Measurements from ENCODE around the gene PPT2.

PPT2 gene, protein sequence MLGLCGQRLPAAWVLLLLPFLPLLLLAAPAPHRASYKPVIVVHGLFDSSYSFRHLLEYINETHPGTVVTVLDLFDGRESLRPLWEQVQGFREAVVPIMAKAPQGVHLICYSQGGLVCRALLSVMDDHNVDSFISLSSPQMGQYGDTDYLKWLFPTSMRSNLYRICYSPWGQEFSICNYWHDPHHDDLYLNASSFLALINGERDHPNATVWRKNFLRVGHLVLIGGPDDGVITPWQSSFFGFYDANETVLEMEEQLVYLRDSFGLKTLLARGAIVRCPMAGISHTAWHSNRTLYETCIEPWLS
- total RNA-seq, result 2.6 to 3.9 (median 3.7) reads per million in 3 experiments

DNA sequence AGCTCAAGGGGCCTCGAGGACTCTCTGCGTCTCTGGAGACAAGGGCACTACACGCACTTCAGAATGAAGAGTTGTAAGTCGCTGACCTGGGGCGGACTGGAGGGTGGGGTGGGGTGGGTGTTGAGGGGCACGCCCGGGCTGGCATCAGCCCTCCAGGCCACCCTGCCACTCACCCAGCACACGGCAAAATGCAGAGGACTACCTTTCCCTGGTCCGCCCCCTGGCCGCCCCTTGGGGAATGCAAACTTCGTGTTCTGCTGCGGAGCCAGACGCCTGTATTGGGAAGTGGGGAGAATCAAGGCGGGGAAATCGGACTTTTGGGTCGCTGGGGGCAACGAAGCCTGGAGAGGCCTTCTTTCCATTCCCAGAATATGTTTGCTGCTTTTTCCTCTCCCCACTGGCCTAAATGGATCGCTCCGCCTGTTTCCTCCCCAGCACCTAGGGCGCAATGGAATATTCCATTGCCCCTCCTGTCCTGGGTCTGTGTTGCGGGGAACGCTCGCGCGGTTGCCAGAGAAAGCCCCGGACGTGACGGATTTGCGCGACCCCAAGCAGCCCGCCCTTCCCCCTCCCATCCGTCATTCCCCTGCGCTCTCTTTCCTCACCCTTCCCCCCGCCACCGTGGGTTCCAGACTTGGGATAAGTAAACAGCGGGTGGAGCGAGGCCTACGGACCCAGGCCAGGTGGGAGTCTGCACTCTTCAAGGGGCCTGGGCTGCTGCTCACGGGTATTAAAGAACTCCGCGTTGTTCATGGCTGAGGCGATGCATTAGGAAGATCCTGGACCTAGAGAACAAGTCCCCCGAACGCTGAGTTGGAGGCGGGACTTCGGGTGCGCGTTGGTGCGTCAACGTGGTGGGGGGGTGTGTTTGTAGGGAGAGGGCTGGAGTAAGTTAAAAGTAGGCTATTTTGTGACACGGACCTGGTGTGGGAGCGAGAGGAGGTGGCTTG lies at the start of gene PPT2:
Gene PPT2, plus strand, starts transcription at position 578 of the 950 bp plus-strand sequence. CDS start 454 bp downstream, outside the sequence.
- DNase-seq, result peak; percentile 70

DNA sequence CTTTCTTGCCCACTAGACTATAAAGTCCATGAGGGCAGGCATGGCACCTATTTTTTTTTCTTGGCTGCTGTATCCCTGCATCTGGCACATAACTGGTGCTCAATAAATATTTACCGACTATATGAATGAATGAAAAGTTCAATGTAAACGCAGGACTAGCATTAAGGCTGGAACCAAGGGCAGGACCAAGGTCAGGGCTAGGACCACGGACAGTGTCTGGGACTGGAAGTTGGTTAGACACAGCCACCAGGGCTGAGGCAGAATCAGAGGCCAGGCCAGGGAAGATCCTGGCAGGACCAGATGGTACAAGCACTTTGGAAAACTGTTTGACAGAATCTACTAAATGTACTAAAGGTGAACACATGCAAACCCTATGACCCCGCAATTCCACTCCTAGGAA lies 48.5 kb upstream of the PPT2 start:
- no peak for DNase-seq

DNA sequence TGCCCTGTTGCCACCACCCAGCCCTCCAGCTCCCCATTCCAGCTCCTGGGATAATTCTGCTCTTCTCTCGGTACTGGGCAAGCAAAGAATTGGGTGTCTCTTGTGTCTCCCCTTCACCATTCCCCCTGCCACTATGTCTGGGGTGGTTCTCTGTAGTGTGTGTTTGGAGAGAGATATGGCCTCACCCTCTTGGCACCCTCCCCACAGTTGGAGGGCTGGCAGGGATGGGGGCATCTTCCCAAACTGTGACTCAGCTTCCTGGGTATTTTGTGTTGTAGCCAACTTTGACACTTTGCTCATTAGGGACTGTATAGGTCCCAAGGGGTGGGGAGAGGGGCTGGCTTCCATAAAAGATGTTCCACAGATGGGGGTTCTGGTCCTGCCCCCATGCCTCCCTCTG lies 46.5 kb upstream of the PPT2 start:
- DNase-seq, result no peak

DNA sequence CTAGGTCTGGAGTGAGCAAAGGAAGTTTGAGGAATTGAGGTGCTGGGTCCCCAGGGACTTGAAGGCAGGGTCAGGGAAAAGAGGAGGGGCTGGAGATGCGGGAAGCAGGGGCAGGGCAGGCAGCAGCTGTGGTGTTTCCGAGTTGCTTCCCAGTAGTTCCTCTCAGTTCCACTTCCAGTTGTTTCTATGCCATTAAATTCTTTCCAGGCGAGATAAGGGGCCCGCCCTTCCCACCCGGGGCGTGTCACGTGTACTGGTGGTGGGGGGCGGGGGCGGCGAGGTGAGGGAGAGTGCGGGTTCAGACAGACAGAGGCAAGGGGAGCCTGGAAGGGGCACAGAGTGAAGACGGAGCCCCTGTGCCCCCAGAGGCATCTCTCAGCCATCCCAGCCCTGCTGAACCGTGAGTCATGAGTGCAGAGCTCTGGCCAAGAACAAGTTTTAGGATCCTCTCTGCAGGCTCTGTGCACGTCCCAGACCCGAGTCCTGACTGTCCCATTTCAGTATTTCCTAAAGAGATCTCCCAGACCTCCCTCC lies 45.8 kb upstream of the PPT2 start:
- no peak for DNase-seq

DNA sequence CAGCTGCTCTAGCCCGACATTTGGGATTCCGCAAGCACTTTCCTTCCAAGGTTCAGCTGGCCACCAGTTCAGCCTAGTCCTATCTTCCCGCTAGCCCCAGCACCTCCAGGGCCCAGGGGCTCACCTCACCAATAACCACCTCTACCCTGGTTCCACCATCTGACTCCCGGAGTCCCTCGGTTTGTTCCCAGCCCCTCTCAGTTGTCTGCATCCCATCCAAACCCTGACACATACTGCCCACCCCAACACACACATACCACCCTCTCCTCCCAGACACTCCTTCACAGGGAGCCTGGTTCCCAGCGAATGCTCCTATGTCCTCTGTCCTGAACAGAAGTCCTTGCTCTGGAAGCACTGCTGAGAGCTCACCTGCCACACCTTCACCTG lies 45.2 kb upstream of the PPT2 start:
- no peak for DNase-seq

DNA sequence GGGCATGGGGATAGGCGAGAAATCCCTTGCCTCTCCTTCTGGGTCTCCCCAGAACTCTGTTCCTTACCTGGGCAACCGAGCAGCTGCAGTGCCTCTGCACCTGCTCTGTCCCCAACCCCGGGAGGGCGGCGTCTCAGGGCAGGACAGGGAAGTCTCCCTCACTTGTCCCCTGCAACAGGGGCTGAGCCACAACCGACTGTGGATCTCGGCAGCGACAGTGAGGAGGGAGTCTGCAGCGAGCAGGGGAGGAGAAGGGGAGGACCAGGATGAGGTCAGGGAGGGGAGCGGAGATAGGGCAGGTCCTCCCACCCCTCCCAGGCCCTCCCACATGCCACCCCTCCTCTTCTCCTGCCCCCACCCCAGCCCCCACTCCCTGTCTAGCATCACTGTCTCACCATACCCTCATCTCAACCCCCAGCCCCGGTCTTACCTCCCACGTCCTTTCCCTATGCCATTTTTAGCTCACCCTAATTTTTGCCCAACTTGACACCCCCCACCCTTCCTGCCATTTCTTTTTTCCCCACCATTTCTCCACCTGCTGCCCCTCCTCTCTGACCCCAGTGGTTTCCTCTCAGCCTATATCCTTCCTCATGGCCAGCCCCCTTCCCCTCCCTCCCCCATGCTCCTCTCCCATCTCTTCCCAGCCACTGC lies 44.7 kb upstream of the PPT2 start, which contains the start of gene TNXB:
Gene TNXB, minus strand, starts transcription at position 225 of the 651 bp plus-strand sequence. CDS start 11,140 bp downstream, outside the sequence.
- no peak for DNase-seq

DNA sequence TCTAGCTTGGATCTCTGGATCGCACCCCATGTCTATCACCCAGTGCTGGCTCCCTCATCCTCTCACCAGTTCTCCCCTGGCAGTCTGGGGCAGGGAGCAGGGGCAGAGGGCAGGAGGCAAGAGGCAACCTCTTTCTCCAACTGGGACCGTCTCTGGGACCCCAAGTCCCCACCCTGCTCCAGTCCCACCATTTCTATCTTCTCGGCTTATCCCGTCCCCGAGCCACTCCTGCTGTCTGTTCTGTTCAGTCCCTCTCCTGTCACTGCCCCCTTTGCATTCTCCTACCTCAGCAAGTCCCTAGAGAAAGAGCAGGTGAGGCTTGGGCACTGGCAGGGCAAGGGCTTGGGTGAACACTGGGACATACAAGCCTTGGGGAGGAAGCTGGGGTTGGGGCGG lies 44.2 kb upstream of the PPT2 start:
- no peak for DNase-seq

DNA sequence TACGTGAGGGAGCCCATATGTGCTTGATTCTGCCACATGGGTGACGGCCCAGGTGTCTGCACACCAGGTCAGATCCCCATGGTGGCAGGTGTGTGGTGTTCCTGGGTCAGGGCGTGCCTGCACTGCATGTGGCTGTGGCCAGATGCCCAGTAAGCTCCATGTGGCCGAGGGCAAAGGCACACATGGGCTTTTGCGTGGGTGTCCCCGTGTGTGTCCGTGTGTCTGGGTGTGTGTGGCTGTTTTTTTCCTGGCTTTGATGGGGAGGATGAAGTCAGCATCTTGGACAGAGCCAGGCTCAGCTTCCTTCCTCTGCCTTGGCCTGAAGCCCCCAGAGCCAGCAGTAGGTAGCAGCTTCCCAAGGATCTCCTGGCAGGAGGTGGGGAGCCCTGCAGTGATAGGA lies 43.3 kb upstream of the PPT2 start:
- no peak for DNase-seq

DNA sequence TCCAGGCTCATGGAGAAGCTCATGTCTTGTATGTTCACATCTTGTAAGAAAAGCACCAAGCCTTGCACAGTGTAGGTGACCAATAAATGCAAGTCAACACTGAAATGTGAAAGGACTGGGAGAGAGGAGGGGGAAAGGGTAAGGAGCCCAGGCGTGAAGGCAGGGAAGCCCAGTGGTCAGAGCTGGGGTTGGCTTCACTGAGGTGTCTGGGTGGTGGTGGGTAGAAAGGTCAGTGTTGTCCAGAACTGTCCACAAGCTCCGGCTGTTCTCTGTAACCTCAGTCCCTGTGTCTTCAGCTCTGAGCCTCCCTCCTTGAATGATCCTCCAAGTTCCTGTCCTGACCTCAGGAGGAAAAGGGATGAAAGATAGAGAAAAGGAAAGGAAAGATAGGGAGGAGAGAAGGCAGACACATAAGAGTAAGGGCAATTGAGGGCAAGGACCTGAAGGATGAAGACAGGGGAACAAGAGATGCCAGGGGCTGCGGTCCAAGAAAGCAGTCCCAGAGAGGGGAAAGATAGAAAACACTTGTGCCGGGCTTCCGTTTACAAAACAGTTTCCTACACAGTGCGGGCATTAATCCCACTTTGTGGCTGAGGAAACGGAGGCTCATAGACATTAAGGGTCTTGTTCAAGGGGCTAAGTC lies 42.4 kb upstream of the PPT2 start:
- no peak for DNase-seq

DNA sequence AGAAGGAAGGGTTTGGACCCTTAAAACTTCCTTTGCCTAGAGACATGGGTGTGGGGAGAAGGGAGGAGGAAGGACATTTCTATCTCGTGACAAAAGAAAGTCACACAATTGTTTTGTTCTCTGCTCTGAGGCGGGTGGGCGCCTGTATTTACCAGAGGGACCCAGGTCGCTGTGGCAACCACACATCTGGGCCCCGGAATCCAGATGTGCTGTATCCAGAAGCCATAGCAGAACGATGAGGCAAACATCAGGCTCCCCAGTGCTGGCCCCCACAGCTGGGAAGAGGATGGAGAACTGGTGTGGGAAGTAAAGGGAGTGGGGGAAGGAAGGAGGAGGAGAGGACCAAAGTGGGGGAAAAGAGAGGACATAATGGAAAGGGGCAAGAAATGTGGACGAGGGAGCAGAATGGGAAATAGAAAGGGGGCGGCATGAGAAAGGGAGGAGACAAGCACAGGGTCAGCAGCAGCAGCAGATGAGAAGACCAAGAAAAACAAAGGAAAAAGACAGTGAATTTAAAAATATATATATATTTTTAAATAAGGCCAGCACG lies 41.4 kb upstream of the PPT2 start:
- no peak for DNase-seq

DNA sequence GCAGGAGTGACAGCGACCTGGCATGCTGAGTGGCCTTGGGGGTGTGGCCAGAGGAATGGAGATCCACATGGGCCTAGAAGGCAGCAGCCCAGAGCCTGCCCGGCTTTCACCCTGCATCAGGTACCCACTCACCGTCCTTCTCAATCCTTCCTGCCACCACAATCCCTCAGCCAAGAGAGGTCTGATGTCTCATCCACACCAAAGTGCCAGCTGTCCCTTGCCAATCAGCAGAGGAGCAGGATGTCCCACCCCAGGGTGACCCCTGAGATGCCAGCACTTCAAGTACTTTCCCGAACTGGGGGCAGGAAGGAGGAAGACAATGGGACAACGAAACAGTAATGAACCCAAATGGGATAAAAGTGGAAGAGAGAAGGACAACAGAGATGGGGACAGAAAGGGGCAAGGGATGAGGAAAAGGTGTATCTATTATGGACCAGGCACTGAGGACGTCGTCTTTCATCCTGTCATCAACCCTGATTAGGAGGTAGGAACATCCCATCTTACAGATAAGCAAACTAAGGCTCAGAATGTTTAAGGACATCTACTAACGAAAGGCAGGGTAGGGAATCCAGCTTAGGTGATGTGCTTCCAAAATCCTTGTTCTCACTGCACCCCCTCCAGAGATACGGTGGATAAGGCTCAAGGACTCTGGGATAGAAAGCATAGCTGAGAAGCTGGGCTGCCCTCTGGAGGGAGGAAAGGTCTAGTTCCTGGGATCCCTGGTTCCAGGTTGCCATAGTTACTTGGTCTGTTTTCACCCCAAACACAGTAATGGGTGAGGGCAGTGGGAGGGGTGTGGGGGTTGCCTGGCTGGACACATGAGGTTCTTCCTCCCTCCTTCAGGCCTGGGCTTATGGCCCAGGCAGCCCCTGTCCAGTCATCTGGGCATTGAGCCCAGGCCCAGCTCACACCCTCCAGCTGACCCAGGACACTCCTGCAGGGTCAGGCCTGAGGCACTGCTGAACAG lies 40.3 kb upstream of the PPT2 start:
- no peak for DNase-seq

DNA sequence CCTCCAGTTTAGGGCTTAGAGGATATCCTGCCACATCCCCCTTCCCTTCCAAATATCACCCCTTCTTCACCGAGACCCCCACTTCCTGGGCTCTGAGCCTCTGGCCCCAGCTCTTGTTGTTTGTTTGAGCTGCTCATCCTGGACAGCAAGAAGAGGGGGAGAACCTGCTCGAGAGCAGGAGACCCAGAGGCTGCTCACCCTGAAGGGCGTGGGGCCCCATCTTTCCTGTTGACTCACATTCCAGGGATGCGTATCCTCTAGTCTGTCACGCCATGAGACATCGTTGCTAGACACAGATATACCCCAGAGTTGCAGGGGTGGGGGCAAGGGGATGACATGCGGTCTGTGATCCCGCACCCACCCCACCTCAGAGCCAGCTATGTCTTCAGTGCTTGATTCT lies 39.1 kb upstream of the PPT2 start:
- DNase-seq, result no peak

DNA sequence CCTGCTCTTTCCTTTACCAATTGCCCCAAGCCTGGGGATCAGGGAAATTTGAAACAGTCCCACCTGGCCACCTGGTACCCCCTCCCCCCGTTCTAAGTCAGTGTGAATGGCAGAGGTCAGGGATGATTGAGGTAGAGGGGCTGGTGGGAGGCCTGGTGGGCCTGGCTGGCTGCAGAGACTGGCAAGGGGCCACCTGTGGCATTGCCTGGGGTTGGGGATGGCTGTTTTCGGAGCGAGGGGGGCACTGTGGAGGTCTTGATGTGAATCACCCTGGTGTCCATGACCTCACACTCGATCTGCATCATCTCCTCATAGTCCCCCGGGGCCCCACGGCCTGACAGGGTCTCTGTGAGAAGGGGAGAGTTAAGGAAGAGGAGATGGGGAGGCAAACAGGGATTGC lies 38.3 kb upstream of the PPT2 start:
- DNase-seq, result no peak

DNA sequence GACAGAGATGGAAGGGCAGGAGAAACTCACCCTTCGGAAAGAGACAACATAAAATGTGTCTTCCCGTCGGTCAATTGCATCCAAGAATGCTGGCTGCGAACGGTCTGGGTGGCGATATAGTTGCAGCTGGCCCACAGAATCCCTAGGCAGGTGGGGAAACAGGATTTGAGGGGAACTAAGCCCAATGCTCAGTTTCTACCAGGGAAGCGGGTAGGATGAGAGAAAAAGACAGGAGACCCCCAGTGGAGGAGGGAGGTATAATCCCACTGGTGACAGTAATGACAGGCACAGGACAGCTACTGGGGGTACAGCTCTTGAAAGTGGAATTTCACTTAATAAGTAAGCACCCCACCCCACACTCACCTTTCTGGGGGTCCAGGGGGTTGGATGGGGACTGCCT lies 37.3 kb upstream of the PPT2 start:
- DNase-seq, result no peak

DNA sequence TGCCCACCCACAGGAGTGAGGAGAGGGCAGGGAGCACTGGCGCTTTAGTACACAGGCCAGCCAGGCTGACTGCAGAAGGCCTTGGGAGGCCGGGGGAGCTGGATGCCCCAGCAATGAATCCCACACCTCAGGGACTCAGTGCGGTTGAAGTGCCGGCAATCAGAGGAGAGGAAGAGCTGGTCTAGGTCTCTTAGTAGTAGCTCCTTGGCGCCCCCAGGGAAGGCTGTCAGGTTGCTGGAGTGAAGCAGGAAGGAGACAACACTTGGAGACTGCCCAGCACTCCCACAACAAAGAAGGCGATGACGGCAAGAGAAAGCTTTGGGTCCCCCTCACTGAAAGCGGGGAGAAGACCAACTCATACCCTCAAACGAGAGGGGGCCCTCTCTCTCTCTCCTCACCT lies 36.5 kb upstream of the PPT2 start:
- DNase-seq, result no peak

DNA sequence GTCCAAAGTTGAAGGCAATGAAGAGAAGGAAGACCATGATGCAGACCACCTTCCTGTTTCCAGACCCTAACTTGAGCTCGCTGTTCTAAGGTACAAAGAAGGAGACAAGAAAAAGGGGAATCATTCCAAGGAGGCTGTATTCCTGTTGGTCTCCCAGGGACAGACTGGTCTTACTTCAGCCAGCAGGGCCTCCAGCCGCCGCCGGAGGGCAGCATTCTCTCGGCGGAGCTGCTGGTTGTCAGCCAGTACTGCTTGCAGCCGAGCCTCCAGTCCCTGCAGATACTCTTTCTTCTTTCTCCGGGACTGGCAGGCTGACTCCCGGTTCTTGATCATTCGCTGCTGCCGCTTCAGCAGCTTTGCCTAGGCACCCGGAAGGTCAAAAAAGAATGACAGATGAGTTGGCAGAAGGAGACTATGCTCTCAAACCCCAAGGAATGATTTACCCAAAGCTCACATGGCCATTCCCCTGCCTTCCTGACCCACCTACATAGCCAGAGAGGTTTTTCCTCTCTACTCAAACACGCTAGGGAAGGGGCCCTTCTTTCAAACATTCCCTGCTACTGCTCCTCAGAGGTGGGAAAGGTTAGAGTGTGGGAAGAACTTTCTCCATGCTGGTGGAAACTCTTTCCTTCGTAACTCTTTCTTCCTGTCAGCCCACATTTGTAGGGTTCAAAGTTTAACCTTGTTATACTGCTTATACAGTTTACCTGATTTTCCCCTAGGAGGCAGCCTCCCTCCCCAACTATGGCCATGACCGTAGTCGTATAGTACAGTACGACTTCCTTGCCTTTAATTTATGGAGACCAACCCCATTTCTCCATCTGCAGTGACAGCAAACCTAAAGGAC lies 34.9 kb upstream of the PPT2 start:
- peak; percentile 46 for DNase-seq

DNA sequence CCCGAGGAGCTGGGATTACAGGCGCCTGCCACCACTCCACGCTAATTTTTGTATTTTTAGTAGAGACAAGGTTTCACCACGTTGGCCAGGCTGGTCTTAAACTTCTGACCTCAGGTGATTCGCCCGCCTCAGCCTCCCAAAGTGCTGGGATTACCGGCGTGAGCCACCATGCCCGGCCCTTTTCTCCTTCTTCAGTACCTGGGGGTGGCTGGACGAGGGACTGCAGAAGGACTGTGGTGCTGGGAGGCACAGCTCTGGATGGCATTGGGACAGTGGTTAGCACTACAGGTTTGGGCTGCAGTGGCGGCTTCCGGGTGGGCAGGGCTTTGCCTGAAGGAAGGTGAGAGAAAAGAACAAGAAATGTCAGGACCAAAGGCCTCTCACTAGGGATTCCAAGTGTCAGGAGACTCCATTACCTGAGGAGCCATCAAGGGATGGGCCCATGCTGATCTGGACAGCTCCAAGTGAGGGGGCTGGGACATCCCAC lies 33.3 kb upstream of the PPT2 start:
- DNase-seq, result no peak

DNA sequence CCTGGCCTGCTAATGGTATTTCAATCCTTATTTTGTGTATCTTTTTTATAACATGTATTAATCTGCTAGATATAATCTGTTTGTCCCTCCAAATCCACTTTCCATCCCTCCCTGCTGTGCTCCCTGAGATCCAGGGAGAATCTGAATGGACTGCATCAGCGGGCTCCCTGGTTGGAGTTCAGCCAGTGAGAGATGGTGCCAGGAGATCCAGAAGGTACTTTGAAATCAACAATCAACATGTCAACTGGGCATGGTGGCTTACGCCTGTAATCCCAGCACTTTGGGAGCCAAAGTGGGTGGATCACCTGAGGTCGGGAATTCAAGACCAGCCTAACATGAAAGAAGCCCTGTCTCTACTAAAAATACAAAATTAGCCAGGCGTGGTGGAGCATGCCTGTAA lies 30.3 kb upstream of the PPT2 start:
- DNase-seq, result no peak

DNA sequence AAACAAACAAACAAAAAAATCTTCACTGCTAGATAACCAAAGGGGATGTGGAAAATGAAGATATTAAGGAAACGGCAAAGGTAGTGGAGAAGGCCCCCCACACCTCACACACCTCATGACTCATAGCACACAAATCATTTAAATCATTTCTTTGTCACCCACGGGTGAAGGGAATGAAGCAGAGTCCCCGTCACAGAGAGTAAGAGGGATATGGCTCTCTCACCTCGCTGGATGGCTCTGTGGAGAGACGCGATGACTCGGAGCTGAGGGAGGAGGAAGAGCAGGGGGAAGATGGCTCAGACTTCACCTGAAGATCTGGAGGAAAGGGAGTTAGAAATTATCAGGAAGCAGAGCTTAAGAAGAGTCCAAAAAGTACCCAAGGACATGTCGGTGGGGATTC lies 27.1 kb upstream of the PPT2 start:
- DNase-seq, result no peak

DNA sequence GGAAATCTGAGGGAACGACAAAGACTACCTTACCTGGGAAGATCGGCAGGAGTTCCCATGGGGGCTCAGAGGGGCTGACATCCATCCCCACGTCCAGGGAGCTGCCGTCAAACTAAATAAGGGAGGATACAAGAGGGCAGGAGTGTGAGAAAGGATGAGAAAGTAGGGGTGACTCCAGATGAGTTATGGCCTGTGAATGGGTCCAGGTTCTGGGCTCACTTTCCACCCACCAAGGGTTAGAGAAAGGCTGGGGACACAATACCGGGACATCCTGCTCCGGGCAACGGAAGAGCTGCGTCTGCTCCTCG lies 26.6 kb upstream of the PPT2 start:
- DNase-seq, result no peak
